Stomach (tissue), 9 donors: ENCODE measurements around the gene MAGOHB. TPM values are rescaled to one million over a fixed set of nuclear protein-coding genes. Genes with fewer than 3 reads are reported as not detected.

Experiments used
- DNase-seq, 2 donors: peaks; one replicate each; pipeline versions ENCODE4 v3.0.0 to v3.0.0-alpha.2; 2013 to 2019
- H3K27ac ChIP-seq, 5 donors: fragments of 200-600 bp in 4 of 5; sonication (generic) in 4 of 5; one replicate each; pipeline ENCODE4 v1.5.1; 2013 to 2019; ENCODE audit warnings: mild to moderate bottlenecking in 1 of 5, moderate library complexity in 1 of 5
- H3K27me3 ChIP-seq, 3 donors: fragments of 200-600 bp; sonication (generic); one replicate each; pipeline ENCODE4 v1.5.1; 2017 to 2019; ENCODE audit warnings: mixed run types in 1 of 3
- H3K36me3 ChIP-seq, 4 donors: fragments of 200-600 bp; sonication (generic); 1 replicate in 3 of 4; 2 replicates in 1 of 4; pipeline ENCODE4 v1.5.1; 2016 to 2019
- H3K4me1 ChIP-seq, 4 donors: fragments of 200-600 bp; sonication (generic); one replicate each; pipeline ENCODE4 v1.5.1; 2016 to 2019
- H3K4me3 ChIP-seq, 4 donors: fragments of 200-600 bp; sonication (generic) in 3 of 4; one replicate each; pipeline ENCODE4 v1.5.1; 2016 to 2019; ENCODE audit warnings: mild to moderate bottlenecking in 1 of 4
- H3K9me3 ChIP-seq, 4 donors: fragments of 200-600 bp; sonication (generic); one replicate each; pipeline ENCODE4 v1.5.1; 2016 to 2019
- EP300 ChIP-seq: sonication (generic); formaldehyde crosslinking; IDR thresholded peaks from one replicate; pipeline ENCODE4 v1.6.1; 2017; ENCODE audit warnings: antibody characterized with exemption
- POLR2A ChIP-seq, 4 donors: fragments of 450-650 bp; IDR thresholded peaks; one replicate each; pipeline ENCODE4 v1.6.1; 2016; ENCODE audit warnings: antibody characterized with exemption in 4 of 4, control low read depth in 2 of 4, mild to moderate bottlenecking in 1 of 4, moderate library complexity in 1 of 4
- POLR2AphosphoS5 ChIP-seq, 3 donors: sonication (generic); formaldehyde crosslinking; IDR thresholded peaks; one replicate each; pipeline ENCODE4 v1.6.1; 2016; ENCODE audit warnings: antibody characterized with exemption in 3 of 3
- WGBS, 5 donors: extraction: QIAGEN DNeasy Blood & Tissue Kit in 3 of 5; methylation state at CpG; one replicate each; pipeline versions ENCODE4 v1.1.5 to v1.1.7; 2013 to 2018; 5-methylcytosine and 5-hydroxymethylcytosine counted together
- intact Hi-C: fragments of 100-400 bp; cut with DNase I; formaldehyde crosslinking; loops from one replicate; pipeline ENCODE4 v1.15.1; 2023; ENCODE audit warnings: low total_unique reads
- polyA plus RNA-seq, 3 donors: library from polyadenylated mRNA; stranded (reverse); fragments of 200-250 nt; gene quantifications; one replicate each; pipeline ENCODE4 v1.2.3, GENCODE V29; 2013
- total RNA-seq, 5 donors: library from RNA; depleted of rRNA; stranded (reverse); fragments of >200 nt; gene quantifications; one replicate each; pipeline versions ENCODE4 v1.1.0 to v1.2.3, GENCODE V29; 2014 to 2016
- TF ChIP-seq, protein P1 (sequence below), 7 experiments: fragments of 450-650 bp in 4 of 7; fragments of 200-600 bp in 3 of 7; sonication (generic) in 3 of 7; IDR thresholded peaks; one replicate each; pipeline ENCODE4 v1.5.1; 2016 to 2019; ENCODE audit warnings: antibody characterized with exemption in 7 of 7, control low read depth in 2 of 7, mild to moderate bottlenecking in 1 of 7
- donor health status: healthy with polysubstance abuse.
- donor health status: Bipolar disorder and iron deficiency.
- donor health status: healthy.

Gene MAGOHB
- total and polyA plus RNA-seq, 8 donors: 0.58 to 33.2 (median 20.9) TPM

DNA sequence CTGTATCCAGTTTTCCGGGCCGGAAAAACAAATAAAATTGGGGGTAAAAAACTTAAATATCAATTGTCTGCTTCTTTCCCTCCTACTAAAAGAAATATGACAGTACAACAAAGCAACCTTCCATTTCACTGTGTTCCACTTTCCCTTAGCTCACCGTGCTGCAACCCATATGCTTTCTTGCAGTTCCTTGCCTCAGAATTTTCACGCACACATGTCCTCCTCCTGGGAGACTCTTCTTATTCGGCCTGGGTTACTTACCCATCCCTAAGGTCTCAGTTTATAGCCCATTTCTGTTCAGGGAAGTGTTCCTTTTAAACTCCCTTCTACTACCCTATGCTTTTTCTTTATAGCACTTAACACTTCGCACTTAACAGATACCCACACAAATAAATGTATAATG lies 4.5 kb upstream of the MAGOHB start:
- Histone ChIP-seq H3K27me3 (no peaks in the 10 kb centered on the region), H3K36me3 (peaks cover 0 to 11% (median 0%) of the 10 kb centered on the region in 4 donors), H3K27ac (no peak overlapping the region), H3K9me3 (no peaks in the 10 kb centered on the region), H3K4me3 (no peak overlapping the region), H3K4me1 (peaks cover 0 to 21% (median 6%) of the 10 kb centered on the region in 4 donors)
- TF ChIP-seq EP300 (no peak), POLR2AphosphoS5 (IDR thresholded peaks at IDR 0.05) (no peak), POLR2A (IDR thresholded peaks at IDR 0.05) (no peak)
- TF ChIP-seq, protein P1, sequence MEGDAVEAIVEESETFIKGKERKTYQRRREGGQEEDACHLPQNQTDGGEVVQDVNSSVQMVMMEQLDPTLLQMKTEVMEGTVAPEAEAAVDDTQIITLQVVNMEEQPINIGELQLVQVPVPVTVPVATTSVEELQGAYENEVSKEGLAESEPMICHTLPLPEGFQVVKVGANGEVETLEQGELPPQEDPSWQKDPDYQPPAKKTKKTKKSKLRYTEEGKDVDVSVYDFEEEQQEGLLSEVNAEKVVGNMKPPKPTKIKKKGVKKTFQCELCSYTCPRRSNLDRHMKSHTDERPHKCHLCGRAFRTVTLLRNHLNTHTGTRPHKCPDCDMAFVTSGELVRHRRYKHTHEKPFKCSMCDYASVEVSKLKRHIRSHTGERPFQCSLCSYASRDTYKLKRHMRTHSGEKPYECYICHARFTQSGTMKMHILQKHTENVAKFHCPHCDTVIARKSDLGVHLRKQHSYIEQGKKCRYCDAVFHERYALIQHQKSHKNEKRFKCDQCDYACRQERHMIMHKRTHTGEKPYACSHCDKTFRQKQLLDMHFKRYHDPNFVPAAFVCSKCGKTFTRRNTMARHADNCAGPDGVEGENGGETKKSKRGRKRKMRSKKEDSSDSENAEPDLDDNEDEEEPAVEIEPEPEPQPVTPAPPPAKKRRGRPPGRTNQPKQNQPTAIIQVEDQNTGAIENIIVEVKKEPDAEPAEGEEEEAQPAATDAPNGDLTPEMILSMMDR (IDR thresholded peaks at IDR 0.05): no peak
- DNase-seq: no peak
- intact Hi-C loops: loop anchor here (10.0 kb wide), 1 partner anchor 137 kb away; no protein-coding TSS in a partner anchor
- WGBS, 5 donors: 86 to 92% (median 89%) methylated on average over 6 of the region's 6 CpGs

GRCh38 chr12:10615532-10615931 lies 2.1 kb upstream of the MAGOHB start:
- H3K36me3 ChIP-seq: peaks cover 0 to 7% (median under 1%) of the 10 kb centered on the region in 4 donors
- H3K4me3 ChIP-seq: no peak overlapping the region
- 52 to 82% (median 68%) methylated on average over 4 of the region's 4 CpGs for WGBS, 5 donors
- peak in 1 of 2 donors; percentile 9 for DNase-seq
- H3K27me3 ChIP-seq: no peaks in the 10 kb centered on the region
- H3K27ac ChIP-seq: no peak overlapping the region
- peaks cover 11 to 44% (median 27%) of the 10 kb centered on the region in 4 donors for H3K4me1 ChIP-seq
- TF ChIP-seq POLR2AphosphoS5 (IDR thresholded peaks at IDR 0.05) (no peak), POLR2A (IDR thresholded peaks at IDR 0.05) (no peak), EP300 (no peak)
- TF ChIP-seq, protein P1 (IDR thresholded peaks at IDR 0.05): no peak
- intact Hi-C loops: loop anchor here (10.0 kb wide), 1 partner anchor 139 kb away; no protein-coding TSS in a partner anchor
- H3K9me3 ChIP-seq: no peaks in the 10 kb centered on the region

- H3K4me3 ChIP-seq: peak overlapping the region; percentile 82 to 87 (median 83)
- no peak for DNase-seq
- peaks cover 11 to 44% (median 27%) of the 10 kb centered on the region in 4 donors for H3K4me1 ChIP-seq
- no peaks in the 10 kb centered on the region for H3K9me3 ChIP-seq
- intact Hi-C loops: loop anchor here (10.0 kb wide), 1 partner anchor 141 kb away; no protein-coding TSS in a partner anchor
- peak overlapping the region; percentile 80 to 96 (median 89) for H3K27ac ChIP-seq
- no peaks in the 10 kb centered on the region for H3K27me3 ChIP-seq
- H3K36me3 ChIP-seq: peaks cover 0 to 16% (median 13%) of the 10 kb centered on the region in 4 donors
- 7 to 15% (median 14%) methylated on average over 4 of the region's 4 CpGs for WGBS, 5 donors
- TF ChIP-seq, protein P1 (IDR thresholded peaks at IDR 0.05): no peak
- TF ChIP-seq POLR2AphosphoS5 (IDR thresholded peaks at IDR 0.05): no peak
- no peak for TF ChIP-seq POLR2A (IDR thresholded peaks at IDR 0.05)
- TF ChIP-seq EP300: no peak
Observed at GRCh38 chr12:10614056-10614370, 604 bp upstream of the MAGOHB start.

DNA sequence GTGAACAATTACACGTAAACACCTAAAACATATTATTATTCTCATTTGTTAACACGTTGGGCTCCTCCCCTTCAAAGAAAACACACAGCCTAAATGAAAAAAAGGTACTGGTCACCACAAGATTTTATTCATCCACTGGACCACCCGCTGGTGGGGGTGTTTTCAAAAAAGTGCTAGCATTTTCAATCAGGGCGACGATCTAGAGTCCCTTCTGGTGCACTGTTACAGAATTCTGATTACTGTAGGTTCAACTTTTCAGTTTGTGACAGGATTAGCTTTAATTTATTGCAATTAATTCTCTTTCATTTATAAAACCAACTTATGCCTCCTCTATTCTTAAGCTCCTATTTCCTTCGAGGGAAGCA lies 443 bp downstream of the MAGOHB start:
- H3K27me3 ChIP-seq: no peaks in the 10 kb centered on the region

More for the DNA sequence above, 443 bp downstream of the MAGOHB start:
- TF ChIP-seq, protein P1 (IDR thresholded peaks at IDR 0.05): no peak
- no peak for TF ChIP-seq EP300
- intact Hi-C loops: loop anchor here (10.0 kb wide), 1 partner anchor 142 kb away; no protein-coding TSS in a partner anchor
- Histone ChIP-seq H3K27ac (peak overlapping the region; percentile 80 to 96 (median 89)), H3K4me1 (peaks cover 11 to 44% (median 27%) of the 10 kb centered on the region in 4 donors), H3K4me3 (peak overlapping the region; percentile 82 to 87 (median 83)), H3K9me3 (no peaks in the 10 kb centered on the region), H3K36me3 (peaks cover 4 to 24% (median 20%) of the 10 kb centered on the region in 4 donors)
- DNase-seq: no peak
- 0 to 1% (median 0%) methylated on average over 6 of the region's 6 CpGs for WGBS, 5 donors
